Large intestine (tissue), 3 donors: ENCODE results near the gene FAM193A. TPM values are rescaled to one million over a fixed set of nuclear protein-coding genes. Genes with fewer than 3 reads are reported as not detected.
"Not testable (repeated sequence)": the region's sequence is repeated elsewhere in the genome, so short reads cannot be mapped to it uniquely, and the experiment has no call there.

Experiments used
- DNase-seq, 2 donors: peaks; one replicate each; pipeline versions ENCODE4 v3.0.0 to v3.0.0-alpha.2; 2013
- H3K27ac ChIP-seq: one replicate; pipeline ENCODE4 v1.5.1; 2013; ENCODE audit warnings: low read length
- H3K27me3 ChIP-seq: 2 replicates; pipeline ENCODE4 v1.6.1; 2013; ENCODE audit warnings: low read length; ENCODE audit not compliant: control insufficient read depth, insufficient read depth
- H3K36me3 ChIP-seq: 2 replicates; pipeline ENCODE4 v1.6.1; 2013; ENCODE audit warnings: low read length; ENCODE audit not compliant: control insufficient read depth, insufficient read depth
- H3K4me1 ChIP-seq: one replicate; pipeline ENCODE4 v1.6.1; 2013; ENCODE audit warnings: low read length; ENCODE audit not compliant: control insufficient read depth, insufficient read depth
- H3K4me3 ChIP-seq: one replicate; pipeline ENCODE4 v1.5.1; 2013; ENCODE audit warnings: low read length
- H3K9me3 ChIP-seq: one replicate; pipeline ENCODE4 v1.6.1; 2013; ENCODE audit warnings: mild to moderate bottlenecking, low read depth, low read length, moderate library complexity; ENCODE audit not compliant: control insufficient read depth
- WGBS: methylation state at CpG from one replicate; pipeline ENCODE4 v1.1.5; 2013; ENCODE audit warnings: low lambda C conversion rate; ENCODE audit not compliant: insufficient coverage; 5-methylcytosine and 5-hydroxymethylcytosine counted together
- polyA plus RNA-seq: library from polyadenylated mRNA; unstranded; fragments of 120-200 nt; gene quantifications from one replicate; pipeline ENCODE4 v1.2.1, GENCODE V29; 2013

FAM193A gene
- polyA plus RNA-seq, 1 donor = 20.4 TPM

- H3K4me3 ChIP-seq = no peak overlapping the region
- H3K9me3 ChIP-seq = peaks cover 13% of the 10 kb centered on the region
- peaks cover 36% of the 10 kb centered on the region for H3K36me3 ChIP-seq
- no peak overlapping the region for H3K27ac ChIP-seq
- H3K4me1 ChIP-seq = no peaks in the 10 kb centered on the region
- H3K27me3 ChIP-seq = no peaks in the 10 kb centered on the region
- DNase-seq = no peak
- WGBS = no CpG with 5 or more reads among the region's 21 CpGs
Measured at GRCh38 chr4:2733001-2733843, 196.8 kb downstream of the FAM193A start.

GRCh38 chr4:2733844-2734574, 197.6 kb downstream of the FAM193A start:
- DNase-seq = no peak
- 100% methylated on average over 1 of the region's 2 CpGs for WGBS

GRCh38 chr4:2734612-2735011, 198.2 kb downstream of the FAM193A start:
- Histone ChIP-seq H3K4me1 (no peaks in the 10 kb centered on the region), H3K27ac (no peak overlapping the region), H3K4me3 (no peak overlapping the region), H3K36me3 (peaks cover 35% of the 10 kb centered on the region), H3K27me3 (no peaks in the 10 kb centered on the region), H3K9me3 (peaks cover 13% of the 10 kb centered on the region)
- WGBS = no CpG with 5 or more reads among the region's 1 CpG
- DNase-seq = no peak

More at GRCh38 chr4:2733844-2734574, 197.6 kb downstream of the FAM193A start:
- Histone ChIP-seq H3K36me3 (peaks cover 35% of the 10 kb centered on the region), H3K27me3 (no peaks in the 10 kb centered on the region), H3K9me3 (peaks cover 13% of the 10 kb centered on the region), H3K4me3 (no peak overlapping the region), H3K27ac (no peak overlapping the region), H3K4me1 (no peaks in the 10 kb centered on the region)

- H3K27me3 ChIP-seq = no peaks in the 10 kb centered on the region
- H3K4me1 ChIP-seq = no peaks in the 10 kb centered on the region
- no peak overlapping the region for H3K27ac ChIP-seq
- H3K36me3 ChIP-seq = peaks cover 27% of the 10 kb centered on the region
- H3K4me3 ChIP-seq = no peak overlapping the region
- no peak for DNase-seq
- peaks cover 13% of the 10 kb centered on the region for H3K9me3 ChIP-seq
Measured at GRCh38 chr4:2735869-2736268, 199.4 kb downstream of the FAM193A start.

GRCh38 chr4:2738296-2738695, 201.8 kb downstream of the FAM193A start:
- not testable (repeated sequence) for H3K27me3 ChIP-seq, DNase-seq, H3K27ac ChIP-seq, H3K4me3 ChIP-seq, H3K4me1 ChIP-seq
- WGBS = no CpG with 5 or more reads among the region's 2 CpGs
- peaks cover 13% of the 10 kb centered on the region for H3K9me3 ChIP-seq
- peaks cover 21% of the 10 kb centered on the region for H3K36me3 ChIP-seq

GRCh38 chr4:2741626-2742025, 205.2 kb downstream of the FAM193A start:
- Histone ChIP-seq H3K9me3 (peaks cover 5% of the 10 kb centered on the region), H3K27ac (no peak overlapping the region), H3K4me3 (no peak overlapping the region), H3K36me3 (peaks cover 44% of the 10 kb centered on the region), H3K4me1 (peaks cover 6% of the 10 kb centered on the region), H3K27me3 (no peaks in the 10 kb centered on the region)
- no CpG with 5 or more reads among the region's 9 CpGs for WGBS
- DNase-seq = no peak

- WGBS = no CpG with 5 or more reads among the region's 27 CpGs
- no peak overlapping the region for H3K27ac ChIP-seq
- DNase-seq = no peak
- H3K9me3 ChIP-seq = no peaks in the 10 kb centered on the region
- no peak overlapping the region for H3K4me3 ChIP-seq
- peaks cover 6% of the 10 kb centered on the region for H3K4me1 ChIP-seq
- peaks cover 51% of the 10 kb centered on the region for H3K36me3 ChIP-seq
- no peaks in the 10 kb centered on the region for H3K27me3 ChIP-seq
Measured at GRCh38 chr4:2742081-2742822, 205.8 kb downstream of the FAM193A start.

- no CpG with 5 or more reads among the region's 6 CpGs for WGBS
- peak in 1 of 2 donors; percentile 67 for DNase-seq
Measured at GRCh38 chr4:2742823-2743517, 206.5 kb downstream of the FAM193A start.

GRCh38 chr4:2743518-2744445, 207.3 kb downstream of the FAM193A start:
- Histone ChIP-seq H3K4me1 (peaks cover 6% of the 10 kb centered on the region), H3K36me3 (peaks cover 58% of the 10 kb centered on the region), H3K27ac (no peak overlapping the region), H3K4me3 (no peak overlapping the region), H3K9me3 (no peaks in the 10 kb centered on the region), H3K27me3 (no peaks in the 10 kb centered on the region)
- WGBS = 80% methylated on average over 1 of the region's 21 CpGs
- peak in 1 of 2 donors; percentile 23 for DNase-seq

More at GRCh38 chr4:2742823-2743517, 206.5 kb downstream of the FAM193A start:
- no peaks in the 10 kb centered on the region for H3K27me3 ChIP-seq
- H3K27ac ChIP-seq = no peak overlapping the region
- no peak overlapping the region for H3K4me3 ChIP-seq
- H3K4me1 ChIP-seq = peaks cover 6% of the 10 kb centered on the region
- H3K9me3 ChIP-seq = no peaks in the 10 kb centered on the region
- H3K36me3 ChIP-seq = peaks cover 58% of the 10 kb centered on the region
